HepG2 (cell line): ENCODE results near the gene JPH4. TPM values are rescaled to one million over a fixed set of nuclear protein-coding genes. Genes with fewer than 3 reads are reported as not detected.

ENCODE experiments used
- ATAC-seq: fragments of 200-7000 bp; cut with Tn5 transposase; 3 replicates; pipeline ENCODE4 v1.9.1; 2020; ENCODE audit warnings: mild to moderate bottlenecking, moderate library complexity
- BruUV-seq: library from RNA; stranded (reverse); fragments of 400-500 nt; replicated peaks from 2 replicates; lab custom pipeline; 2021; lab: Mats Ljungman, UMichigan
- CTCF ChIA-PET: fragments of 300-600 bp; formaldehyde crosslinking; extraction: SDS; loops from one replicate; lab custom pipeline; 2021; ENCODE audit warnings: low total read pairs, inconsistent platforms, low intra/inter-chr PET ratio; lab: Yijun Ruan, JAX
- POLR2A ChIA-PET: fragments of 350-600 bp; sonication (Branson Sonifier 250); formaldehyde crosslinking; loops from one replicate; lab custom pipeline; 2020; ENCODE audit warnings: antibody characterized with exemption, inconsistent platforms; lab: Yijun Ruan, JAX
- DNase-seq: peaks from one replicate; pipeline ENCODE4 v3.0.0-alpha.2; 2015; ENCODE audit warnings: low spot score
- FAIRE-seq: peaks from 3 replicates; lab custom pipeline; 2011; peaks lifted over from hg19 to GRCh38; lab: Jason Lieb, UNC
- H2AFZ ChIP-seq: one replicate; pipeline ENCODE4 v1.6.1; 2011; ENCODE audit warnings: low read length, inconsistent platforms
- H3K27ac ChIP-seq: fragments of 300-600 bp; 3 replicates; pipeline ENCODE4 v1.8.0; 2011; ENCODE audit warnings: mixed run types, mild to moderate bottlenecking, mixed read lengths, low read length, inconsistent platforms; ENCODE audit not compliant: insufficient read depth; ENCODE audit errors: extremely low read length
- H3K27me3 ChIP-seq, 2 experiments: fragments of 200-600 bp in 1 of 2; 2 replicates in 1 of 2; 3 replicates in 1 of 2; pipeline versions ENCODE4 v1.6.0 to v1.8.0; 2011; ENCODE audit warnings: low read length in 2 of 2, mild to moderate bottlenecking in 2 of 2, moderate library complexity in 2 of 2, inconsistent platforms in 1 of 2; ENCODE audit not compliant: insufficient read depth in 2 of 2, control insufficient read depth in 1 of 2
- H3K36me3 ChIP-seq, 2 experiments: fragments of 200-600 bp in 1 of 2; replicated peaks in 1 of 2; 2 replicates in 1 of 2; 3 replicates in 1 of 2; pipeline versions ENCODE4 v1.5.1 to v1.8.0; 2011; ENCODE audit warnings: low read length in 2 of 2, inconsistent platforms in 1 of 2; ENCODE audit not compliant: insufficient read depth in 2 of 2, control insufficient read depth in 1 of 2
- H3K4me1 ChIP-seq: 2 replicates; pipeline ENCODE4 v1.5.1; 2012; ENCODE audit warnings: low read length, inconsistent platforms; ENCODE audit not compliant: insufficient read depth
- H3K4me2 ChIP-seq: 2 replicates; pipeline ENCODE4 v1.6.0; 2011; ENCODE audit warnings: low read depth, low read length, inconsistent platforms
- H3K4me3 ChIP-seq, 3 experiments: fragments of 200-600 bp in 1 of 3; sonication (generic), shearing (Covaris generic) in 1 of 3; replicated peaks in 1 of 3; 2 replicates each; pipeline ENCODE4 v1.5.1; 2011 to 2016; ENCODE audit warnings: low read length in 3 of 3, inconsistent platforms in 2 of 3, low read depth in 2 of 3, mild to moderate bottlenecking in 2 of 3, control low read depth in 1 of 3, mixed read lengths in 1 of 3; ENCODE audit not compliant: insufficient read depth in 1 of 3
- H3K79me2 ChIP-seq: one replicate; pipeline ENCODE4 v1.6.1; 2011; ENCODE audit warnings: low read length, inconsistent platforms; ENCODE audit not compliant: insufficient read depth
- H3K9ac ChIP-seq: 2 replicates; pipeline ENCODE4 v1.6.0; 2011; ENCODE audit warnings: mild to moderate bottlenecking, low read depth, low read length, inconsistent platforms; ENCODE audit not compliant: insufficient read depth
- H3K9me3 ChIP-seq: 2 replicates; pipeline ENCODE4 v1.5.1; 2012; ENCODE audit warnings: mild to moderate bottlenecking, low read length
- H4K20me1 ChIP-seq: 2 replicates; pipeline ENCODE4 v1.6.0; 2011; ENCODE audit warnings: inconsistent platforms, mild to moderate bottlenecking, low read length, moderate library complexity; ENCODE audit not compliant: insufficient read depth
- ADNP ChIP-seq: sonication (generic); formaldehyde crosslinking; IDR thresholded peaks from 2 replicates; pipeline ENCODE4 v1.4.0; 2020; ENCODE audit warnings: missing genetic modification reagents
- CREB3 ChIP-seq: sonication (generic); formaldehyde crosslinking; IDR thresholded peaks from 2 replicates; pipeline ENCODE4 v1.5.0; 2020; ENCODE audit warnings: missing genetic modification reagents
- GPBP1L1 ChIP-seq: sonication (generic); formaldehyde crosslinking; IDR thresholded peaks from 2 replicates; pipeline ENCODE4 v1.5.0; 2020; ENCODE audit warnings: mild to moderate bottlenecking, missing genetic modification reagents
- HHEX ChIP-seq: IDR thresholded peaks from 2 replicates; pipeline ENCODE4 v1.6.1; 2016; ENCODE audit warnings: control low read depth
- KDM1A ChIP-seq: IDR thresholded peaks from 2 replicates; pipeline ENCODE4 v1.6.1; 2016; ENCODE audit warnings: missing compliant biosample characterization
- RFXANK ChIP-seq: IDR thresholded peaks from 2 replicates; pipeline ENCODE4 v1.6.1; 2016
- RNF219 ChIP-seq: sonication (generic); formaldehyde crosslinking; IDR thresholded peaks from 2 replicates; pipeline ENCODE4 v1.5.0; 2020; ENCODE audit warnings: mild to moderate bottlenecking, missing genetic modification reagents
- SIX4 ChIP-seq: sonication (generic); formaldehyde crosslinking; IDR thresholded peaks from 2 replicates; pipeline ENCODE4 v1.4.0; 2020; ENCODE audit warnings: missing genetic modification reagents
- SRY ChIP-seq: sonication (generic); formaldehyde crosslinking; IDR thresholded peaks from 2 replicates; pipeline ENCODE4 v1.8.0; 2022; ENCODE audit warnings: mild to moderate bottlenecking, missing genetic modification reagents
- TMF1 ChIP-seq: sonication (generic); formaldehyde crosslinking; IDR thresholded peaks from 2 replicates; pipeline ENCODE4 v1.8.1; 2022; ENCODE audit warnings: low read depth, missing genetic modification reagents
- ZNF629 ChIP-seq: sonication (generic); formaldehyde crosslinking; conservative IDR thresholded peaks from 2 replicates; pipeline ENCODE4 v1.5.0; 2020; ENCODE audit warnings: missing genetic modification reagents
- ZNF639 ChIP-seq: conservative IDR thresholded peaks from 2 replicates; pipeline ENCODE4 v1.6.1; 2018; ENCODE audit warnings: missing genetic modification reagents
- ZNF710 ChIP-seq: sonication (generic); formaldehyde crosslinking; IDR thresholded peaks from 2 replicates; pipeline ENCODE4 v1.5.0; 2020; ENCODE audit warnings: mild to moderate bottlenecking, missing genetic modification reagents, borderline replicate concordance
- ZNF761 ChIP-seq: sonication (generic); formaldehyde crosslinking; conservative IDR thresholded peaks from 2 replicates; pipeline ENCODE4 v1.4.0; 2020; ENCODE audit warnings: mild to moderate bottlenecking, missing genetic modification reagents
- WGBS: methylation state at CpG from one replicate; pipeline ENCODE4 v1.1.6; 2017; ENCODE audit warnings: low lambda C conversion rate; 5-methylcytosine and 5-hydroxymethylcytosine counted together
- in situ Hi-C: cut with HindIII; loops from 2 replicates; pipeline ENCODE4 v1.10.0; 2017; ENCODE audit warnings: low pct_unique_long_range_greater_than_20kb; ENCODE audit not compliant: extremely low pct_ligation_motif_present
- intact Hi-C: fragments of 100-400 bp; cut with micrococcal nuclease; formaldehyde crosslinking; loops from one replicate; pipeline ENCODE4 v1.10.0; 2022; ENCODE audit not compliant: unreplicated experiment
- polyA plus RNA-seq, 8 experiments: library from polyadenylated mRNA; depleted of rRNA in 3 of 8; stranded (reverse) in 7 of 8; unstranded in 1 of 8; fragments of >200 nt; fragmentation: Illumina TruSeq in 4 of 8; extraction: Trizol in 4 of 8; gene quantifications; 2 replicates each; pipeline versions ENCODE4 v1.2.1 to v1.2.3, GENCODE V29; 2011 to 2016; ENCODE audit warnings: low read depth in 4 of 8, missing spikeins in 1 of 8, mixed read lengths in 1 of 8; ENCODE audit not compliant: insufficient read depth in 1 of 8
- total RNA-seq, 5 experiments: library from RNA; depleted of rRNA; stranded (reverse); fragments of >200 nt; fragmentation: Illumina TruSeq; extraction: Trizol; gene quantifications; 2 replicates each; pipeline ENCODE4 v1.2.3, GENCODE V29; 2016; ENCODE audit warnings: low read depth in 1 of 5
- TF ChIP-seq, protein P1 (sequence below): sonication (generic); formaldehyde crosslinking; IDR thresholded peaks from 2 replicates; pipeline ENCODE4 v1.5.0; 2020; ENCODE audit warnings: missing genetic modification reagents

Gene JPH4
- total and polyA plus RNA-seq, 2 of the 13 experiments (the other 11 are each of a cell fraction or from before 2014, with no cell fraction given): 0.08 to 0.22 TPM

- TF ChIP-seq RNF219 (CRISPR knock-in tag): no peak
Observed at GRCh38 chr14:23601424-23601823, 22.8 kb upstream of the JPH4 start (continued).

DNA sequence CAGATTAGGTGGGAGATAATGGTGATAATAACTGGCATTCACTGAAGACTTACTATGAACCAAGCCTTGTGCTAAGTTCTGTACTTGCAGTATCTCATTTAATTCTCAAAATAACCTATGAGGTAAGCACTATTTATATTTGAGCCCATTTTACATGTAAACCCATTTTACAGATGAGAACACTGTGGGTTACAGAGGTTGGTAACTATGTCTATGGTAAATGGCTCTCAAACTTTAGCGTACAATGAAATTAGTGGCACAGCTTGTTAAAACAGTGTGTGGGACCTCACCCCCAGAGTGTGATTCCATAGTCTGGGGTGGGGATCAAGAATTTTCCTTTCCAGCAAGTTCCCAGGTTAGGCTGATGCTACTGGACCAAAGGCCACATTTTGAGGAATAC is 22.2 kb upstream of the JPH4 start:
- intact Hi-C loops: no loop called here
- Histone ChIP-seq H3K4me1 (peaks cover 54% of the 10 kb centered on the region), H3K79me2 (no peaks in the 10 kb centered on the region), H3K27ac (peak overlapping the region; percentile 57), H3K36me3 (no peaks in the 10 kb centered on the region), H2AFZ (no peak overlapping the region), H4K20me1 (no peaks in the 10 kb centered on the region), H3K27me3 (no peaks in the 10 kb centered on the region), H3K4me3 (no peak overlapping the region), H3K9ac (no peak overlapping the region), H3K4me2 (no peak overlapping the region), H3K9me3 (peaks cover 8% of the 10 kb centered on the region; the same call in 1 of the 2 replicates)
- ATAC-seq (no peak), FAIRE-seq (no peak), DNase-seq (no peak)
- ChIA-PET POLR2A (interaction anchor here (0.6 to 10.5 kb wide), 11 partner anchors 10 to 623 kb away, joined by 3 to 267 read pairs (median 8); partner anchors contain the start of gene DHRS2), CTCF (no interaction called here)
- WGBS: 97% methylated on average over 1 of the region's 1 CpG
- in situ Hi-C loops: no loop called here
- BruUV-seq: no TSS peak
- TF ChIP-seq RFXANK (CRISPR knock-in tag): no peak
- TF ChIP-seq KDM1A (CRISPR knock-in tag): peak; percentile 95
- no peak for TF ChIP-seq SRY (CRISPR knock-in tag)
- TF ChIP-seq ZNF710 (CRISPR knock-in tag): no peak
- no peak for TF ChIP-seq CREB3 (CRISPR knock-in tag)
- TF ChIP-seq, protein P1, sequence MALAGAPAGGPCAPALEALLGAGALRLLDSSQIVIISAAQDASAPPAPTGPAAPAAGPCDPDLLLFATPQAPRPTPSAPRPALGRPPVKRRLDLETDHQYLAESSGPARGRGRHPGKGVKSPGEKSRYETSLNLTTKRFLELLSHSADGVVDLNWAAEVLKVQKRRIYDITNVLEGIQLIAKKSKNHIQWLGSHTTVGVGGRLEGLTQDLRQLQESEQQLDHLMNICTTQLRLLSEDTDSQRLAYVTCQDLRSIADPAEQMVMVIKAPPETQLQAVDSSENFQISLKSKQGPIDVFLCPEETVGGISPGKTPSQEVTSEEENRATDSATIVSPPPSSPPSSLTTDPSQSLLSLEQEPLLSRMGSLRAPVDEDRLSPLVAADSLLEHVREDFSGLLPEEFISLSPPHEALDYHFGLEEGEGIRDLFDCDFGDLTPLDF (CRISPR knock-in tag): no peak
- 0 out of 2 replicates have a peak, but pooled peaks have one; percentile 49 for TF ChIP-seq ADNP
- TF ChIP-seq GPBP1L1 (CRISPR knock-in tag): no peak
- no peak for TF ChIP-seq TMF1 (CRISPR knock-in tag)
- 0 out of 2 replicates have a peak, but pooled peaks have one; percentile 5 for TF ChIP-seq HHEX (CRISPR knock-in tag)
- 0 out of 2 replicates have a peak, but pooled peaks have one; percentile 23 for TF ChIP-seq SIX4
- TF ChIP-seq ZNF761 (CRISPR knock-in tag): no peak
- no peak for TF ChIP-seq ZNF639 (CRISPR knock-in tag)
- peak; percentile 97 for TF ChIP-seq ZNF629 (CRISPR knock-in tag)
